ENCODE measurements around the gene GATD1.

GATD1 gene, protein sequence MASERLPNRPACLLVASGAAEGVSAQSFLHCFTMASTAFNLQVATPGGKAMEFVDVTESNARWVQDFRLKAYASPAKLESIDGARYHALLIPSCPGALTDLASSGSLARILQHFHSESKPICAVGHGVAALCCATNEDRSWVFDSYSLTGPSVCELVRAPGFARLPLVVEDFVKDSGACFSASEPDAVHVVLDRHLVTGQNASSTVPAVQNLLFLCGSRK

GRCh38 chr11:777288-778255, at the start of gene GATD1:
Gene GATD1 (minus strand): TSS chr11:777487. CDS start chr11:777462, 25 bp downstream.
- DNase-seq, result peak; percentile 88

- DNase-seq, result no peak
Measured at GRCh38 chr11:826836-827145, 49.5 kb upstream of the GATD1 start.

DNA sequence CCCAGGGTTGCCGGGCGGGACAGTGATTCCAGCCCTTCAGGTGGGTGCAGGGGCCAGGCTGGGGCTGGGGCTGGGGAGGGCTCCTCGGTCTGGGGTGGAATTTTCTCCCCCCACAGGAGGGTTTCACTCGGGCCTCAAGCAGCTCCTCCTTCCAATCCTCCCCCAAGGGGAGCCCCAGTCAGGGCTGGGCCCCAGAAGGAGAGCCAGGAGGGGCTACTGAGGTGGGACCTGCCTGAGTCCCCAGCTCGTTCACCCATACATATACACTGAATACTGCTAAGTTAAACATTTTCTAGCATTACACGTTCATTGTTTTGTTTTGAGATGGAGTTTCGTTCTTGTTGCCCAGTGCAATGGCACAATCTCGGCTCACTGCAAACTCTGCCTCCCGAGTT, 48.9 kb upstream of the GATD1 start:
- no peak for DNase-seq

DNA sequence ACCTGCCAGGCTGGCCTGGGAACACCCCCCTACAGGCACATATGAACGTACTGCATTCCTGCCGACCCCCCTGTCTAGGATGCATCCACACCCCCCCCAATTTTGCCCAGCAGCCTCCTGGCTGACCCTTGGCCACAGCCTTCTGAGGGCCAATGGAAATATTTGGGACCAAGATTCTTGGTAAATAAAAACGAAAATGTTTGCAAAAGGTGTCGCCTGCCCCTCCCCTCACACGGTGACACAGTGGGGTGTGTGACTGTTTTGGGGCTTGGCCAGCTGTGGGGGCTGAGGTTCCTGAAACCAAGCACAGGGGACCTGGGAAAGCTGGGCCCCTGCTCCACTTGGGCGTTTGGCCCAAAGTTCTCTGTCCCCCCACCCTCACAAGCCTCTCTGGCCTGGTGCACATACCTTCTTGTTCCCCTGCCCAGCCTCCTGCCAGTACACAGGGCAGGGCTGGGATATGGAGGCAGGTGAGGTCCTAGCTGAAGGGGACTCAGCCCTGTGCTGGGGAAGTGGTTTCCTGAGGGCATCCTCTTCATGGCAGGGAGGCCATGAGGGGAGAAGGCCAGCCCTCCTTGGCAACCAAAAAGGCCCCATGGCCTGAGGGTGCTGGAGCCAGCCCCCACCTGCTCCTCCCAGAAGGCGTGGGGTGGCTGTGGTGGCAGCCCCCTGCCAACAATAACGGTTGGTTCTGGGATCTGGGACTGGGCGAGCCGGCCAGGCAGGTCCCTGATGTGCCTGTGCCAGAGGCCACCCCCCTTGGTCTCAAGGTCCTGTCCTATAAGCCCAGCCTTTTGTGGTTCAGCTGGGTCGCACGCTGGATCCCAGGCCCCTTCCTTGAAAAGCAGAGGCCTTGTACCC, 48.3 kb upstream of the GATD1 start:
- no peak for DNase-seq

GRCh38 chr11:824942-825341, 47.7 kb upstream of the GATD1 start:
- no peak for DNase-seq

GRCh38 chr11:824292-824880, 47.1 kb upstream of the GATD1 start:
- DNase-seq, result no peak

DNA sequence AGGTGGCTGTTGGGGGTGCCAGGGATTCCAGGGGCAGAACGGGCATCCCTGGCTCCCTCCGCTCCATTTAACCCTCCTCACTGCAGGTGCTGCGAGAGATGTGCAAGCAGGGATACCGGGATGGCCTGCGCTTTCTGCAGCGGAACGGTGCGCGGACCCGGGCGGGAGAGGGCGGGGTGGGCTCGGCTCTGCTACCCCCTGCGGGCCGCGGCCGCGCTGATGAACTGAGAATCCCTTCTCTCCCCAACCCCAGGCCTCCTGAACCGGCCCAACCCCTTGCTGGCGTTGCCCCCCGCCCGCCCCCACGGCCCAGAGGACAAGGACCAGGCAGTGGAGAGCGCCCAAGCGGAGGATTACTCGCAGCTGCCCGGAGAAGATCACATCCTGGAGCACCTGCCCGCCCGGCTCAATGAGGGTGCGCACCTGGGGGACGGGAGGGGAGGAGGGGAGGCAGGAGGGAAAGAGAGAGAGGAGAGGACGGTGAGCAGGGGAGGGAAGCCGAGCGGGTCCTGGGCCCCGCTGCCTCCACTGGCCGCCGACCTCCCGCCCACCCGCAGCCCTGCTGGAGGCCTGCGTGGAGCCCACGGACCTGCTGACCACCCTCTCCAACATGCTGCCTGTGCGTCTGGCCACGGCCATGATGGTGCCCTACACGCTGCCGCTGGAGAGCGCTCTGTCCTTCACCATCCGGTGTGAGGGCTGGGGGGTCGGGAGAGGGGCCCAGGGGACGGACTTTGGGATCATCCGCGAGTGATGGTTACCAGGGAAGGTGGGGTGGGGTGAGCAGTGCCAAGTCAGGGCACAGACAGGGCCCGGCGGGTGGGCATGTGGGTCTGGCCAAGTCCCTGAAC, 46.4 kb upstream of the GATD1 start:
- no peak for DNase-seq

DNA sequence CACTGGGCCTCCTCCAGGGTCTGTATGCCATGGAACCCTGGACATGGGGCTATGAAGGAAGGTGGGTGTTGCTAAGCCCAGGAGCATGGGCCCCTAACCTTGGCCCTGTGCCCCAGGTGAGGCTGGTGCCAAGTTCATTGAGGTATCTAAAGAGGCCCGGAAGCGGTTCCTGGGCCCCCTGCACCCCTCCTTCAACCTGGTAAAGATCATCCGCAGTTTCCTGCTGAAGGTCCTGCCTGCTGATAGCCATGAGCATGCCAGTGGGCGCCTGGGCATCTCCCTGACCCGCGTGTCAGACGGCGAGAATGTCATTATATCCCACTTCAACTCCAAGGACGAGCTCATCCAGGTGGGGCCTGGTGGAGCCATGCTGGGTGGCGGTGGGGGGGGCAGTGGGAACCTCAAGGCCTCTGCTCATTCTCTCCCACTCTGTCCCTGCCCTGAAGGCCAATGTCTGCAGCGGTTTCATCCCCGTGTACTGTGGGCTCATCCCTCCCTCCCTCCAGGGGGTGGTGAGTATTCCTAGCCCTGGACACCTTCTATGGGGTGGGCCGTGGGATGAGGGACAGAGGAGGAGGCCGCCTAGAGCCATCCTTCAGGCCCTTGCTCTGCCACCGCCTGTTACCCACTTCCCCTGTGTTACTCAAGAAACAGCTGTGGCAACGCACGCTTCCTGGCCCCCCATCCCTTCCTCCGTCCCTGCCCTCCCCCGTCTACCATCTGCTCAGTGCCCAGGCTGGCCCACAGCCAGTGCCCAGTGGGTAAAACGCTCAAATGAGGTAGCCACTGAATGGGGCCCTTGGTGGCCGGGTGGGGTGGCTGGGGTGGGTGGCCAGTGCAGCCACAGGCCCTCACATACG, 44.5 kb upstream of the GATD1 start:
- DNase-seq, result no peak

DNA sequence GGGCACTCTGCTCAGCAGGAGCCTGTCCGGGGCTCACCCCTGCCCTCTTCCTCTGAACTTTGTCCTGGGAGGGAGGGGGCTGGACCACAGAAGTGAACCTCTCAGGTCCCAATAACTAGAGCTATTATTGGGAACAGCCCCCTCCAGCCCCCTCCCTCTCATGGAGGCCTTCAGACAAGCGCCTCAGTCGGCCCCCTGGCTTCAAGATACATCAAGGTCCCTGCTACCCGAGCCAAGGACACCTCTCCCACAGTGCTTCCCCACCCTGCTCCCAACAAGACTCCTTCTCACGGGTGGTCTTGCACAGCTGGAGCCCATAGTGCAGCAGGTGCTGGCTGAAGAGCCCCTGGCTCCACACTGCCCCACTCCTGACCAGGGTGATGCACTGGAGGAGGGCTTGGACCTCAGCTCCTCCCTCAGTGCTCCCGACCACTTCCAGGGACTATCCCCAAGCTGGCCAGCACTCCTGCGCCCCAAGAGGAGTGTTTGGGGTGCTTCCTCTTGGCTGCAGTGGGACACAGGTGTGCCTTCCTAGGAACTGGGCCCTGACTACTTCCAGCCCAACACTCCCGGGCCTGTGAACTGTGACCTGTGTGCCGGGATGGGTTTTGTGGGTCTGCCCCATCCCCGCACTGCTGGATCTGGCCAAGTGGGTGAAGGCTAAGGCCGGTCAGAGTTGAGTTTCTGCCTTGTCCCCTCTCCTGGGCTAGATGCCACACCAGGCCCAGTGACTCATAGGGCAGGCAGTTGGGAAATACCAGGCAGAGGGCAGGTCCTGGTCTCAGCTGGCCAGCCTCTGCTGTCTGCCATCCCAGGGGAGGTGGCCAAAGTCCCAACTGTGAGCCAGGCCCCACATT, 43.6 kb upstream of the GATD1 start:
- no peak for DNase-seq

- peak; percentile 94 for DNase-seq
Measured at GRCh38 chr11:819943-820649, 42.8 kb upstream of the GATD1 start.

DNA sequence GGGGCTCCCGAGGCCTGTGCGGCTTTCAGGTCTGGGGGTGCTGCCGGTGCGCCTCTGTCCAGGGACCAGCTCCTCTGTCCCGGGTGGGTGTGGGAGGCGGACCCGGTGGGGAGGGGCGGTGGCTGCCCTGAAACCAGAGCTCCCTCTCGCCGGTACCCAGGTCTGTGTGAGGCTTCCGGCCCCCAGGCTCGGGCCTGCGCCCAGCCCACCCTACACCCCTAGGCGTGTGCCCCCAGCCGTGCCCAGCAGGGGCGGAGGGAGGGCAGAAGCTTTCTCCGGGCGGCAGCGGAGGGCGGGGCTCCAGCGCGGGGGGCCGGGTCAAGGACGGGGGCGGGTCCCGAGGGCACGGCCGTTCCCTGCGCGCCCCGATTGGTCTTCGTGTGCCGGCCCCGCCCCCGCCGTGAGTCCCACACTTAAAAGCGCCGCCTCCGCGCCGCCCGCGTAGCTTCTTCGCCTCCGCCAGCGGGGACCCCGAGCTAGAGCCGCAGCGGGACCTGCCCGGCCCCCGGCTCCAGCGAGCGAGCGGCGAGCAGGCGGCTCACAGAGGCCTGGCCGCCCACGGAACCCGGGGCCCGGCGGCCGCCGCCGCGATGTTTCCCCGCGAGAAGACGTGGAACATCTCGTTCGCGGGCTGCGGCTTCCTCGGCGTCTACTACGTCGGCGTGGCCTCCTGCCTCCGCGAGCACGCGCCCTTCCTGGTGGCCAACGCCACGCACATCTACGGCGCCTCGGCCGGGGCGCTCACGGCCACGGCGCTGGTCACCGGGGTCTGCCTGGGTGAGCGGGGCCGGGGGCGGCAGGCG, 42.0 kb upstream of the GATD1 start:
- DNase-seq, result peak; percentile 87

GRCh38 chr11:818396-819128, 41.3 kb upstream of the GATD1 start, which contains the start of gene PNPLA2:
Gene PNPLA2 (plus strand): TSS chr11:818914. CDS start chr11:819719, 805 bp downstream.
- DNase-seq, result no peak

DNA sequence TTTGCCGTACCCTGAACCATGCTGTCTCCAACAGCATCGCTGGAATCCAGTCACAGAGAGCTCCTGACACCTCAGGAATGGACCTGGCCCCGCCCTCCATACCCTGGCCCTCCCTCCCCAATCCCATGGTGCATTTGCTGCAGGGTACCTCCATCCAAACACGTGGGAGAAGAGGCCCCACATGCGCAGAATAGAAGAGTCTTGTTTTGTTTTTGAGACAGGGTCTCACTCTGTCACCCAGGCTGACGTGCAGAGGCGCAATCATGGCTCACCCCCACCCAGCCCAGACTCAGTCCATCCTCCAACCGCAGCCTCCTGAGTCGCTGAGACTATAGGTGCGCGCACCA, 39.1 kb upstream of the GATD1 start:
- DNase-seq, result no peak

DNA sequence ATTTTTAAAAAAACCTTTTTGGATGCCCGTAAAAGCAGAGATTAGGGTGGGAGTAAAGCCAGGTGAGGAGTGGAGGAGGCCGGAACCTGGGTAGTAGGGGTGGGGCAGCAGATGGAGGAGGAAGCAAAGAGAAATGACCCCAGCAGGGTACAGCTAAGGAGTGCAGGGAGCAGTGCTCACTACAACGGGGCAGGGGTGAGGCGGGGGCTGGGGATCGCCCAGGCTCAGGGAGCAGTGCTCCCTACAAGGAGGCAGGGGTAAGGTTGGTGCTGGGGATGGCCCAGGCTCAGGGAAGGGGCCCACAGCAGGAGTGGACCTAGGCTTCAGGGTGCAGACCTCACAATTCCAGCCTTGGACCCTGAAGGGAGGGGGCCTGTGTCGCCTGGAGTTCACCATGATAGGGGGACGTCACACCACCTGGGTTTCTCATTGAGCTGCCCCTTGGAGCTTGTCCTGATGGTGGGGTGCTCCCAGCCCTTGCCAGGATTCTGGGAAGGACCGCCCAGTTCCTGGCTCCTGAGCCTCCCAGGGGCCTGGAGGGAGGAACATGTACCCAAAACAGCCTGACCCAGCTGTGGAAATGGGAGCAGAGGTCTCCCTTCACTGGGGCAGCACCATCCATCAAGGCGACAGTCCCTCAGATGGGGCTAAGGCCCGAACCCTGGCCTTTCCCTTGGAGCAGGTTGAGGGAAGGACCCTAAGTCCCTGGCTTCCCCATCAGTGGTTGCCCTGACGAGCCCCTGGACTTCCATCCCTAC, 38.6 kb upstream of the GATD1 start:
- DNase-seq, result no peak

DNA sequence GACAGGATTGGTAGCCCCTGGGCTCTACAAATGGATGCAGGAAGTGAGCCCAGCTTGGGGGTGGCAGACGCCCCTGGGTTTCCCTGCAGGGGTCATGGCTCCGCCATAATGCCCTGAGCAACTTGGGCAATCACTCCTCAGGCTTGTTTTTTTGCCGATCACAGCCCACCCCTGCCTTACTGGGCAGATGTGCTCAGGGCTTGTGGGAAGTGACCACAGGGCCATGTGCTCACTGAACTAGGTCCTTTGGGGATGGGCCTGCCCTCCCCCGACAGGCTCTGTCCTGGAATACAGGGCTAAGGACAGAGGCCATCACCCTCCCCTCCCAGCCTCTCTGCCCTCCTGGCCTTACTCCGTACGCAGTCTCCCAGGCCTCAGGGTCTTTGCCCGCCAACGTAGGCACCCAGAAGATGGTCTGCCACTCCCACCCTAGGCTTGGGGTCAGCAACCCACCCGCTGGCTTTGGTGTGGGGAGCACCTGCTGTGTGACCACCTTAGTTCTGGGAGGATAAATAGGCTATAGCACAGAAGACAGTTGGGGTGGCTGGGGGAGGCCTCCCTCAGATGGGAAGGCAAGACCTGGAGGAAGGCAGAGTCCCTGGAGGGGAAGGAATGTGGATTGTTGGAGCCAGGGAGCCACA, 36.3 kb upstream of the GATD1 start:
- DNase-seq, result no peak

DNA sequence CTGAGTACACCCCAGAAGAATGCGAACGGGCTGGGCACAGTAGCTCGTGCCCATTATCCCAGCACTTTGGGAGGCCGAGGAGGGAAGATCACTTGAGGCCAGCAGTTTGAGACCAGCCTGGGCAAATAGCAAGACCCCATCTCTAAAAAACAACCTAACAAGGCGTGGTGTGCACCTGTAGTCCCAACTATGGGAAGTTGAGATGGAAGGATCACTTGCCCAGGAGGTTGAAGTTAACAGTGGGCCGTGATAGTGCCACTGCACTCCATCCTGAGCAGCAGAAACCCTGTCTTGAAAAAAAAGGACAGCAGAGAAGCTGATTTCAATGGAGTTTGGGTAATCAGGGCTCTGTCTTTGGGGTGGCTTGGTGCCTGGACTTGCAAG, 35.8 kb upstream of the GATD1 start:
- no peak for DNase-seq

DNA sequence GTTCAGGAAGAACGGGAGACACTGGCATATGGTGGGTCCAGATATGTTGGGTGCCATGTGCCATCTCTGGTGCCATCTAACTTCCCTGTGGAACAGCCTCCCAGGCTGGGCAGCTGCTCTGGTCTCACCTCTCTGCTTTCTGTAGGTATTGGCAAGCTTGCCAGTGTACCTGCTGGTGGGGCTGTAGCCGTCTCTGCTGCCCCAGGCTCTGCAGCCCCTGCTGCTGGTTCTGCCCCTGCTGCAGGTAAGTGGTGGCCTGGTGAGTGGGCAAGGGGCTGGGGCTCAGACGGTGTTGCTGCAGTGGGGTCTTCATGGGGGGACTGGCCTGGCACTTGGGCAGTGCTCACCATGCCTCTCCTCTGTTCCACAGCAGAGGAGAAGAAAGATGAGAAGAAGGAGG, 35.1 kb upstream of the GATD1 start:
- no peak for DNase-seq

Data from CD4-positive, alpha-beta T cell treated with Interleukin-4 for 4 hours (primary cell).